ENCODE results near the gene TXNDC5. TPM values are rescaled to one million over a fixed set of nuclear protein-coding genes. Genes with fewer than 3 reads are reported as not detected.

TXNDC5 gene
- total RNA-seq, 3 donors from 2014 or later: 123 to 191 (median 165) TPM

- TF ChIP-seq CTCF (IDR thresholded peaks at IDR 0.05) (no peak), POLR2A (IDR thresholded peaks at IDR 0.05) (no peak)
- no peaks in the 10 kb centered on the region for H3K4me1 ChIP-seq
- H3K36me3 ChIP-seq: no peaks in the 10 kb centered on the region
- H3K9me3 ChIP-seq: no peaks in the 10 kb centered on the region
- no peak for DNase-seq (ENCODE audit: low spot score in 2 of 2)
- no peak overlapping the region for H3K4me3 ChIP-seq
- intact Hi-C loops (cut with DNase I; ENCODE audit: low total_unique reads): no loop called here
- no peaks in the 10 kb centered on the region for H3K27me3 ChIP-seq
- H3K27ac ChIP-seq: no peak overlapping the region
These were observed 23.2 kb upstream of the TXNDC5 start for GRCh38 chr6:7933794-7934193.

GRCh38 chr6:7932625-7933024 is 22.0 kb upstream of the TXNDC5 start:
- H3K27ac ChIP-seq: no peak overlapping the region
- H3K4me3 ChIP-seq: no peak overlapping the region
- intact Hi-C loops (cut with DNase I; ENCODE audit: low total_unique reads): no loop called here
- H3K36me3 ChIP-seq: no peaks in the 10 kb centered on the region
- H3K27me3 ChIP-seq: no peaks in the 10 kb centered on the region
- TF ChIP-seq POLR2A (IDR thresholded peaks at IDR 0.05) (no peak), POLR2AphosphoS5 (IDR thresholded peaks at IDR 0.05) (no peak), CTCF (IDR thresholded peaks at IDR 0.05) (no peak)
- H3K4me1 ChIP-seq: no peaks in the 10 kb centered on the region
- no peak for DNase-seq (ENCODE audit: low spot score in 2 of 2)
- no peaks in the 10 kb centered on the region for H3K9me3 ChIP-seq

- no peak for DNase-seq (ENCODE audit: low spot score in 2 of 2)
- no peak overlapping the region for H3K4me3 ChIP-seq
- intact Hi-C loops (cut with DNase I; ENCODE audit: low total_unique reads): no loop called here
These were observed 14.3 kb upstream of the TXNDC5 start for GRCh38 chr6:7924867-7925266.

GRCh38 chr6:7922596-7922995 is 12.0 kb upstream of the TXNDC5 start:
- H3K4me3 ChIP-seq: no peak overlapping the region
- no peaks in the 10 kb centered on the region for H3K36me3 ChIP-seq
- peaks cover 5 to 9% of the 10 kb centered on the region in 2 donors for H3K9me3 ChIP-seq
- no peak overlapping the region for H3K27ac ChIP-seq
- no peak for DNase-seq (ENCODE audit: low spot score in 2 of 2)
- no peaks in the 10 kb centered on the region for H3K27me3 ChIP-seq
- TF ChIP-seq CTCF (IDR thresholded peaks at IDR 0.05) (no peak), POLR2AphosphoS5 (IDR thresholded peaks at IDR 0.05) (no peak), POLR2A (IDR thresholded peaks at IDR 0.05) (no peak)
- H3K4me1 ChIP-seq: no peaks in the 10 kb centered on the region
- intact Hi-C loops (cut with DNase I; ENCODE audit: low total_unique reads): no loop called here

More at GRCh38 chr6:7924867-7925266, 14.3 kb upstream of the TXNDC5 start:
- H3K27ac ChIP-seq: no peak overlapping the region
- no peak for TF ChIP-seq CTCF (IDR thresholded peaks at IDR 0.05)
- no peak for TF ChIP-seq POLR2AphosphoS5 (IDR thresholded peaks at IDR 0.05)
- TF ChIP-seq POLR2A (IDR thresholded peaks at IDR 0.05): no peak
- no peaks in the 10 kb centered on the region for H3K4me1 ChIP-seq
- H3K9me3 ChIP-seq: peaks cover 5 to 9% of the 10 kb centered on the region in 2 donors
- H3K36me3 ChIP-seq: no peaks in the 10 kb centered on the region
- H3K27me3 ChIP-seq: no peaks in the 10 kb centered on the region

- TF ChIP-seq POLR2AphosphoS5 (IDR thresholded peaks at IDR 0.05) (no peak), CTCF (IDR thresholded peaks at IDR 0.05) (no peak), POLR2A (IDR thresholded peaks at IDR 0.05) (no peak)
- peaks cover 5 to 9% of the 10 kb centered on the region in 2 donors for H3K9me3 ChIP-seq
- no peak for DNase-seq (ENCODE audit: low spot score in 2 of 2)
- H3K36me3 ChIP-seq: no peaks in the 10 kb centered on the region
- H3K4me1 ChIP-seq: no peaks in the 10 kb centered on the region
- no peak overlapping the region for H3K4me3 ChIP-seq
- intact Hi-C loops (cut with DNase I; ENCODE audit: low total_unique reads): no loop called here
- H3K27me3 ChIP-seq: no peaks in the 10 kb centered on the region
- no peak overlapping the region for H3K27ac ChIP-seq
These were observed 11.1 kb upstream of the TXNDC5 start for GRCh38 chr6:7921632-7922092.
